NB4 (cell line): ENCODE data around the gene MAFB.

Experiments used
- POLR2A ChIP-seq: IDR thresholded peaks from 2 replicates; pipeline ENCODE4 v1.6.1; 2011; ENCODE audit warnings: mild to moderate bottlenecking; ENCODE audit not compliant: insufficient read length; ENCODE audit errors: extremely low read depth
- TF ChIP-seq, protein P1 (sequence below): IDR thresholded peaks from one replicate; pipeline ENCODE4 v1.5.1; 2012; ENCODE audit warnings: low read depth, low read length

DNA sequence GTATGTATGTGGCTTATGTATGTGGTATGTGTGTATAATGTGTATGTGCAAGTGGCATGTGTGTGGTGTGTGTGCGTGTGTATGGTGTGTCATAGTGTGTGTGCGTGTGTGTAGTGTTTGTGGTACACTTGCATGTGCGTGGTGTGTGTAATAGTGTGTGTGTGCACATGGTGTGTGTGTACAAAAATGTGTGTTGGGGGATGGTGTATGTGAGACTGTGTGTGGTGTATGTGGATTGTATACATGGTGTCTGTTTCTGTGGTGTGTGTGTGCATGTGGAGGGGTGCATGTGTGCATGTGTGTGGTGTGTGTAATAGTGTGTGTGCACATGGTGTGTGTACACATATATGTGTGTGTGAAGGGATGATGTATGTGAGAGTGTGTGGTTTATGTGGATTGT is 21.5 kb downstream of the MAFB start:
- TF ChIP-seq POLR2A: no peak
- TF ChIP-seq, protein P1, sequence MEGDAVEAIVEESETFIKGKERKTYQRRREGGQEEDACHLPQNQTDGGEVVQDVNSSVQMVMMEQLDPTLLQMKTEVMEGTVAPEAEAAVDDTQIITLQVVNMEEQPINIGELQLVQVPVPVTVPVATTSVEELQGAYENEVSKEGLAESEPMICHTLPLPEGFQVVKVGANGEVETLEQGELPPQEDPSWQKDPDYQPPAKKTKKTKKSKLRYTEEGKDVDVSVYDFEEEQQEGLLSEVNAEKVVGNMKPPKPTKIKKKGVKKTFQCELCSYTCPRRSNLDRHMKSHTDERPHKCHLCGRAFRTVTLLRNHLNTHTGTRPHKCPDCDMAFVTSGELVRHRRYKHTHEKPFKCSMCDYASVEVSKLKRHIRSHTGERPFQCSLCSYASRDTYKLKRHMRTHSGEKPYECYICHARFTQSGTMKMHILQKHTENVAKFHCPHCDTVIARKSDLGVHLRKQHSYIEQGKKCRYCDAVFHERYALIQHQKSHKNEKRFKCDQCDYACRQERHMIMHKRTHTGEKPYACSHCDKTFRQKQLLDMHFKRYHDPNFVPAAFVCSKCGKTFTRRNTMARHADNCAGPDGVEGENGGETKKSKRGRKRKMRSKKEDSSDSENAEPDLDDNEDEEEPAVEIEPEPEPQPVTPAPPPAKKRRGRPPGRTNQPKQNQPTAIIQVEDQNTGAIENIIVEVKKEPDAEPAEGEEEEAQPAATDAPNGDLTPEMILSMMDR: no peak
